CD14-positive monocyte (primary cell): ENCODE data around the gene C1QBP. TPM values are rescaled to one million over a fixed set of nuclear protein-coding genes. Genes with fewer than 3 reads are reported as not detected.

ENCODE experiments used
- DNase-seq, 3 donors: peaks; one replicate each; pipeline ENCODE4 v3.0.0-alpha.2; 2011 to 2022
- H2AFZ ChIP-seq: 2 replicates; pipeline ENCODE4 v1.6.0; 2012; ENCODE audit warnings: mild to moderate bottlenecking, low read depth, low read length, inconsistent platforms; ENCODE audit not compliant: insufficient read depth, poor library complexity, severe bottlenecking
- H3K27ac ChIP-seq, 2 donors: 1 replicate in 1 of 2; 2 replicates in 1 of 2; pipeline ENCODE4 v1.5.1; 2012 to 2013; ENCODE audit warnings: low read length in 2 of 2, control low read depth in 1 of 2, inconsistent platforms in 1 of 2, low read depth in 1 of 2, mild to moderate bottlenecking in 1 of 2
- H3K27me3 ChIP-seq, 2 donors: one replicate each; pipeline versions ENCODE4 v1.6.0 to v1.6.1; 2011 to 2013; ENCODE audit warnings: low read length in 2 of 2; ENCODE audit not compliant: control insufficient read depth in 2 of 2, insufficient read depth in 2 of 2
- H3K36me3 ChIP-seq, 2 donors: replicated peaks in 1 of 2; 1 replicate in 1 of 2; 2 replicates in 1 of 2; pipeline versions ENCODE4 v1.5.1 to v1.6.1; 2012 to 2013; ENCODE audit warnings: low read length in 2 of 2, control low read depth in 1 of 2, inconsistent platforms in 1 of 2, mild to moderate bottlenecking in 1 of 2; ENCODE audit not compliant: insufficient read depth in 2 of 2, control insufficient read depth in 1 of 2
- H3K4me1 ChIP-seq, 2 donors: 1 replicate in 1 of 2; 2 replicates in 1 of 2; pipeline versions ENCODE4 v1.5.1 to v1.6.1; 2012 to 2013; ENCODE audit warnings: low read length in 2 of 2, control low read depth in 1 of 2, inconsistent platforms in 1 of 2, mild to moderate bottlenecking in 1 of 2, moderate library complexity in 1 of 2; ENCODE audit not compliant: insufficient read depth in 2 of 2, control insufficient read depth in 1 of 2
- H3K4me2 ChIP-seq: replicated peaks from 2 replicates; pipeline ENCODE3; 2012; ENCODE audit warnings: low read length, moderate library complexity, mild to moderate bottlenecking; ENCODE audit not compliant: poor library complexity, severe bottlenecking; ENCODE audit errors: extremely low read depth
- H3K4me3 ChIP-seq, 3 experiments: fragments of 200-600 bp in 1 of 3; sonication (generic) in 1 of 3; replicated peaks in 1 of 3; 1 replicate in 2 of 3; 2 replicates in 1 of 3; pipeline ENCODE4 v1.5.1; 2011 to 2013; ENCODE audit warnings: low read length in 3 of 3, mild to moderate bottlenecking in 3 of 3, control low read depth in 2 of 3, low read depth in 2 of 3, inconsistent platforms in 1 of 3, moderate library complexity in 1 of 3
- H3K79me2 ChIP-seq: 2 replicates; pipeline ENCODE4 v1.6.0; 2012; ENCODE audit warnings: mild to moderate bottlenecking, control low read depth, inconsistent platforms, low read length, moderate library complexity; ENCODE audit not compliant: insufficient read depth
- H3K9ac ChIP-seq: 2 replicates; pipeline ENCODE4 v1.6.0; 2017; ENCODE audit warnings: low read length, mild to moderate bottlenecking; ENCODE audit not compliant: insufficient read depth, poor library complexity, severe bottlenecking
- H3K9me3 ChIP-seq, 2 donors: replicated peaks in 1 of 2; 1 replicate in 1 of 2; 2 replicates in 1 of 2; pipeline versions ENCODE4 v1.5.1 to v1.6.1; 2012 to 2013; ENCODE audit warnings: low read length in 2 of 2, control low read depth in 1 of 2; ENCODE audit not compliant: control insufficient read depth in 1 of 2, insufficient read depth in 1 of 2
- H4K20me1 ChIP-seq: 2 replicates; pipeline ENCODE4 v1.6.0; 2012; ENCODE audit warnings: mild to moderate bottlenecking, low read length, control low read depth, moderate library complexity; ENCODE audit not compliant: insufficient read depth
- H3K27ac Mint-ChIP-seq, 7 donors: one replicate each; pipeline ENCODE4 v1.8.0; 2020; ENCODE audit warnings: mild to moderate bottlenecking in 7 of 7, mixed read lengths in 7 of 7, moderate library complexity in 6 of 7, inconsistent platforms in 2 of 7
- H3K27me3 Mint-ChIP-seq, 3 donors: one replicate each; pipeline ENCODE4 v1.8.0; 2021 to 2022; ENCODE audit warnings: low read depth in 3 of 3, mild to moderate bottlenecking in 3 of 3, mixed read lengths in 3 of 3, moderate library complexity in 3 of 3, inconsistent platforms in 1 of 3
- H3K36me3 Mint-ChIP-seq, 2 donors: one replicate each; pipeline ENCODE4 v1.8.0; 2020; ENCODE audit warnings: mixed read lengths in 2 of 2, inconsistent platforms in 1 of 2, mild to moderate bottlenecking in 1 of 2
- H3K4me1 Mint-ChIP-seq: one replicate; pipeline ENCODE4 v1.8.0; 2020; ENCODE audit warnings: mild to moderate bottlenecking, mixed read lengths
- H3K4me3 Mint-ChIP-seq, 2 donors: one replicate each; pipeline ENCODE4 v1.8.0; 2020; ENCODE audit warnings: mild to moderate bottlenecking in 2 of 2, mixed read lengths in 2 of 2, moderate library complexity in 1 of 2
- H3K9me3 Mint-ChIP-seq, 7 donors: one replicate each; pipeline ENCODE4 v1.8.0; 2020 to 2022; ENCODE audit warnings: mixed read lengths in 7 of 7, mild to moderate bottlenecking in 6 of 7, moderate library complexity in 6 of 7, inconsistent platforms in 2 of 7
- CTCF ChIP-seq: fragments of 200-600 bp; IDR thresholded peaks from one replicate; pipeline ENCODE4 v1.8.0; 2022; ENCODE audit warnings: antibody characterized with exemption, mild to moderate bottlenecking
- WGBS: methylation state at CpG from one replicate; pipeline ENCODE4 v1.1.5; 2013; ENCODE audit warnings: missing lambda C conversion rate; ENCODE audit not compliant: insufficient coverage; 5-methylcytosine and 5-hydroxymethylcytosine counted together
- intact Hi-C, 2 donors: fragments of 100-400 bp; cut with micrococcal nuclease; formaldehyde crosslinking; loops; one replicate each; pipeline versions ENCODE4 v1.15.0 to v1.15.1; 2023
- polyA plus RNA-seq, 3 donors: library from polyadenylated mRNA; depleted of rRNA in 1 of 3; unstranded in 2 of 3; stranded (reverse) in 1 of 3; fragments of 300-500 nt in 2 of 3; fragments of >200 nt in 1 of 3; fragmentation: Illumina TruSeq in 2 of 3; gene quantifications; 1 replicate in 2 of 3; 2 replicates in 1 of 3; pipeline ENCODE4 v1.2.3, GENCODE V29; 2012 to 2021

The C1QBP gene
- polyA plus RNA-seq, 3 donors = 32.7 to 169 (median 122) TPM

DNA sequence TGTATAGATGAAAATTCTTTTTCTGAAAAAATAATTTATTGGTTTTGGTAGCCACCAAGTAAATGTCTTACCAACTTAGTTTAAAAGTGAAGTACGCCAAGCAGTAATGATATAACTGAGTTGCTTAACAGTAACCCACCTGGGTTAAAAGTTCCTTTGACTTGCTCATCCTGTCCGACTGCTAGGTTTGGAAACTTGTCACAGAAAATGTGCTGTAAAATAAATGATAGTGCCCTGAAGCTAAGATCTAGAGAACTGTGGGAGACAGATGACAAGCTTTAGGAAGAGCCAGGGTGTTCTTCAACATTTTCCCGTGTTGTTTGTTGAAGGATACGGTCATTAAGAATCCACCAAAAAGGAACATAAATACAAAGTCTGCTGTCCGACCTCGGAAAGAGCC lies 42.0 kb upstream of the C1QBP start:
- no peak for TF ChIP-seq CTCF
- Mint-ChIP-seq H3K9me3 (peaks cover 0 to 2% (median 0%) of the 10 kb centered on the region in 7 donors), H3K36me3 (peaks cover 74 to 83% of the 10 kb centered on the region in 2 donors), H3K4me3 (no peak overlapping the region), H3K27me3 (no peaks in the 10 kb centered on the region), H3K4me1 (peaks cover 10% of the 10 kb centered on the region), H3K27ac (no peak overlapping the region)
- no peak overlapping the region for H3K27ac ChIP-seq
- no peaks in the 10 kb centered on the region for H3K9me3 ChIP-seq
- H3K4me2 ChIP-seq = no peak overlapping the region
- H3K4me1 ChIP-seq = peaks cover 7 to 12% of the 10 kb centered on the region in 2 donors
- H3K9ac ChIP-seq = no peak overlapping the region
- H4K20me1 ChIP-seq = peaks cover 38% of the 10 kb centered on the region
- 93% methylated on average over 3 of the region's 6 CpGs for WGBS
- no peak overlapping the region for H2AFZ ChIP-seq
- intact Hi-C loops = loop anchor here (10.0 kb wide), 2 partner anchors 46 to 964 kb away; partner anchors contain the start of genes C1QBP (in 1 of the 2) and PIMREG (in 1 of the 2)
- no peak overlapping the region for H3K4me3 ChIP-seq
- peaks cover 64% of the 10 kb centered on the region for H3K79me2 ChIP-seq
- peaks cover 61 to 86% of the 10 kb centered on the region in 2 donors for H3K36me3 ChIP-seq
- no peak for DNase-seq
- H3K27me3 ChIP-seq = no peaks in the 10 kb centered on the region

- no peak for DNase-seq
- Mint-ChIP-seq H3K27me3 (no peaks in the 10 kb centered on the region), H3K4me1 (no peaks in the 10 kb centered on the region), H3K27ac (no peak overlapping the region), H3K36me3 (peaks cover 83 to 93% of the 10 kb centered on the region in 2 donors), H3K4me3 (no peak overlapping the region), H3K9me3 (peaks cover 0 to 2% (median 0%) of the 10 kb centered on the region in 7 donors)
- intact Hi-C loops = no loop called here
- no peak overlapping the region for H3K4me2 ChIP-seq
- 98% methylated on average over 4 of the region's 4 CpGs for WGBS
- H3K36me3 ChIP-seq = peaks cover 80 to 100% of the 10 kb centered on the region in 2 donors
- H3K9ac ChIP-seq = no peak overlapping the region
- H3K27ac ChIP-seq = no peak overlapping the region
- no peak overlapping the region for H3K4me3 ChIP-seq
- peaks cover 45% of the 10 kb centered on the region for H3K79me2 ChIP-seq
- H3K27me3 ChIP-seq = no peaks in the 10 kb centered on the region
- H3K4me1 ChIP-seq = no peaks in the 10 kb centered on the region
- H2AFZ ChIP-seq = no peak overlapping the region
- no peaks in the 10 kb centered on the region for H3K9me3 ChIP-seq
- H4K20me1 ChIP-seq = peaks cover 38% of the 10 kb centered on the region
- TF ChIP-seq CTCF = no peak
Measured at GRCh38 chr17:5478992-5479391, 40.0 kb upstream of the C1QBP start.
